Central memory CD8-positive, alpha-beta T cell (primary cell): ENCODE measurements around the gene RAB40B.
A peak's percentile ranks its signal among the peaks of the same experiment; 100 is the strongest.

Experiments
- ATAC-seq: fragments of 150-1000 bp; cut with Tn5 transposase; replicated peaks from 2 replicates; pipeline ENCODE4 v1.10.0; 2022; ENCODE audit warnings: mild to moderate bottlenecking, moderate FRiP score, moderate number of reproducible peaks; ENCODE audit not compliant: poor library complexity, severe bottlenecking; ENCODE audit errors: extremely low read depth
- DNase-seq, 2 donors: peaks; one replicate each; pipeline ENCODE4 v3.0.0; 2021; ENCODE audit warnings: low spot score in 2 of 2
- H3K27ac Mint-ChIP-seq: one replicate; pipeline ENCODE4 v1.8.0; 2022; ENCODE audit warnings: low read depth, mild to moderate bottlenecking, moderate library complexity, mixed read lengths
- H3K27me3 Mint-ChIP-seq: one replicate; pipeline ENCODE4 v1.8.0; 2022; ENCODE audit warnings: mixed read lengths
- H3K36me3 Mint-ChIP-seq: one replicate; pipeline ENCODE4 v1.8.0; 2022; ENCODE audit warnings: mild to moderate bottlenecking, moderate library complexity, mixed read lengths; ENCODE audit not compliant: insufficient read depth
- H3K4me1 Mint-ChIP-seq: one replicate; pipeline ENCODE4 v1.8.0; 2022; ENCODE audit warnings: mixed read lengths
- H3K4me3 Mint-ChIP-seq: one replicate; pipeline ENCODE4 v1.8.0; 2022; ENCODE audit warnings: mild to moderate bottlenecking, moderate library complexity, mixed read lengths
- H3K9me3 Mint-ChIP-seq: one replicate; pipeline ENCODE4 v1.8.0; 2022; ENCODE audit warnings: mixed read lengths

The RAB40B gene

DNA sequence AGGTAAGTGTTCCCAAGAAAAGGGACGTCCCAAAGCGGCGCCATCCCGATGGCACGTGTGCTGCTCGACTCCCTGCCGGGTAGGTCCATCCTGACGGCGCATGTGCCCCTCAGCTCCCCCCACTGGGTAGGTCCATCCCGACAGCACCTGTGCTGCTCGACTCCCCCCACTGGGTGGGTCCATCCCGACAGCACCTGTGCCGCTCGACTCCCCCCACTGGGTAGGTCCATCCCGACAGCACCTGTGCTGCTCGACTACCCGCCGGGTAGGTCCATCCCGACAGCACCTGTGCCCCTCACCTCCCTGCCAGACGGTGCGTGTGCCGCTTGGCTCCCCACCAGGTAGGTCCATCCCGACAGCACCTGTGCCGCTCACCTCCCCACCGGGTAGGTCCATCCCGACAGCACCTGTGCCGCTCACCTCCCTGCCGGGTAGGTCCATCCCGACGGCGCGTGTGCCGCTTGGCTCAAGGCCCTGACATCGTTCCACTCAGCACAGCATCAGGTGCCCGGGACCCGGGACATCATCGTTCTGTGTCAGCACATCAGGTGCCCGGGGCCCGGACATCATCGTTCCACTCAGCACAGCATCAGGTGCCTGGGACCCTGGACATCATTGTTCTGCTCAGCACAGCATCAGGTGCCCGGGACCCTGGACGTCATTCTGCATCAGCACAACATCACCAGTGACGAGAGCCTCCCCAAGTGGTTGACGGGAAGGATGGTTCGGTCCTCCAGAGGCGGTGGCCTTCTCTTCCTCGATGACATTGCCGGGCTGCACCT lies 31.2 kb upstream of the RAB40B start:
- ATAC-seq, result no peak

GRCh38 chr17:82726427-82726826 lies 27.9 kb upstream of the RAB40B start:
- Mint-ChIP-seq H3K4me3 (no peak overlapping the region), H3K36me3 (peaks cover 24% of the 10 kb centered on the region), H3K4me1 (no peaks in the 10 kb centered on the region), H3K27ac (no peak overlapping the region), H3K9me3 (no peaks in the 10 kb centered on the region), H3K27me3 (no peaks in the 10 kb centered on the region)
- ATAC-seq (no peak), DNase-seq (no peak)

More for the DNA sequence above, 31.2 kb upstream of the RAB40B start:
- Mint-ChIP-seq H3K27me3 (no peaks in the 10 kb centered on the region), H3K27ac (no peak overlapping the region), H3K4me1 (no peaks in the 10 kb centered on the region), H3K9me3 (peaks cover 8% of the 10 kb centered on the region), H3K4me3 (no peak overlapping the region), H3K36me3 (peaks cover 17% of the 10 kb centered on the region)
- DNase-seq, result no peak

GRCh38 chr17:82723169-82723807 lies 24.8 kb upstream of the RAB40B start:
- ATAC-seq (no peak), DNase-seq (no peak)
- Mint-ChIP-seq H3K27me3 (no peaks in the 10 kb centered on the region), H3K27ac (no peak overlapping the region), H3K36me3 (peaks cover 40% of the 10 kb centered on the region), H3K9me3 (no peaks in the 10 kb centered on the region), H3K4me1 (peaks cover under 1% of the 10 kb centered on the region), H3K4me3 (no peak overlapping the region)

GRCh38 chr17:82722341-82723013 lies 24.0 kb upstream of the RAB40B start:
- Mint-ChIP-seq H3K27me3 (no peaks in the 10 kb centered on the region), H3K9me3 (no peaks in the 10 kb centered on the region), H3K4me3 (no peak overlapping the region), H3K27ac (no peak overlapping the region), H3K4me1 (peaks cover 8% of the 10 kb centered on the region), H3K36me3 (peaks cover 35% of the 10 kb centered on the region)
- DNase-seq, result no peak
- no peak for ATAC-seq

- Mint-ChIP-seq H3K4me3 (no peak overlapping the region), H3K27me3 (no peaks in the 10 kb centered on the region), H3K36me3 (peaks cover 28% of the 10 kb centered on the region), H3K4me1 (peaks cover 13% of the 10 kb centered on the region), H3K27ac (no peak overlapping the region), H3K9me3 (no peaks in the 10 kb centered on the region)
- DNase-seq (no peak), ATAC-seq (no peak)
Measured at GRCh38 chr17:82720204-82720603, 21.7 kb upstream of the RAB40B start.

GRCh38 chr17:82718986-82719685 lies 20.6 kb upstream of the RAB40B start:
- H3K27ac Mint-ChIP-seq, result no peak overlapping the region
- H3K27me3 Mint-ChIP-seq, result no peaks in the 10 kb centered on the region
- no peaks in the 10 kb centered on the region for H3K9me3 Mint-ChIP-seq
- no peak for ATAC-seq
- H3K36me3 Mint-ChIP-seq, result peaks cover 28% of the 10 kb centered on the region
- DNase-seq, result no peak
- H3K4me3 Mint-ChIP-seq, result no peak overlapping the region
- H3K4me1 Mint-ChIP-seq, result peaks cover 13% of the 10 kb centered on the region

DNA sequence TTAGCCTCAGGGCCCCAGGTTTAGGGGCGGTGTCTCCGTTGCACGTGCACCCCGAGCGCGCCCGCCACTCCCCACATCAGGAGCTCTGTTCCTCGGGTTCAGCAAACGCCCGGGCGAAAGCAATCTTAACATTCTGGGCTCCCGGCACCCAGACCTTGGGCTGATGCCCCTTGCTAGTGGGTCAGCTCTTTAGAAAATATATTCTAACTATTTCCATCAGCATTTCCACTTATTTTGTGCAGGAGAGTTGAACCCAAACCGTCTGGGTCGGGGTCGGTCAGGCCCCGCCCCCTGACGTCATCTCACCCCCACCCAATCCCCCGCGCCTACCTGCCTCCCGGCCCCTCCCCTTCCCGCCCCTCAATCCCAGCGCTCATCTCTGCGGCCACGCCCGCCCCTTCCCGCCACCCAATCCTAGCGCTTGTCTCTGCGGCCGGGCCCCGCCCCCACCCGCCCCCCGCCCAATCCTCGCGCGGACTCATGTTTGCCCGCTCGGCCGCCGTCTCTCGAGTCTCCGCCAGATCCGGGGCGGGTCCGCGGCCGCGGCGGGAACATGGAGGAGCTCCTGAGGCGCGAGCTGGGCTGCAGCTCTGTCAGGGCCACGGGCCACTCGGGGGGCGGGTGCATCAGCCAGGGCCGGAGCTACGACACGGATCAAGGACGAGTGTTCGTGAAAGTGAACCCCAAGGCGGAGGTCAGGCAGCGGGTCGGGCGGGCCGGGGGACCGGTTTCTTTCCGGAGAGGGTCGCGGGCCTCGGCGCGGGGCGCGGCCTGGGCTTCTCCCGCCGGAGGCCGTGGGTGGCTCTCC lies 17.9 kb upstream of the RAB40B start, which contains the start of gene FN3KRP:
Gene FN3KRP, plus strand, starts transcription at position 504 of the 808 bp plus-strand sequence. Its CDS starts 50 bp downstream, at position 554.
- Mint-ChIP-seq H3K4me3 (peak within 1 kb of the TSS; percentile 93), H3K27me3 (no peaks in the 10 kb centered on the region), H3K4me1 (peaks cover 13% of the 10 kb centered on the region), H3K9me3 (no peaks in the 10 kb centered on the region), H3K27ac (peak within 1 kb of the TSS; percentile 49), H3K36me3 (peaks cover 19% of the 10 kb centered on the region)
- ATAC-seq (peak; percentile 94), DNase-seq (peak; percentile 69 to 80)

DNA sequence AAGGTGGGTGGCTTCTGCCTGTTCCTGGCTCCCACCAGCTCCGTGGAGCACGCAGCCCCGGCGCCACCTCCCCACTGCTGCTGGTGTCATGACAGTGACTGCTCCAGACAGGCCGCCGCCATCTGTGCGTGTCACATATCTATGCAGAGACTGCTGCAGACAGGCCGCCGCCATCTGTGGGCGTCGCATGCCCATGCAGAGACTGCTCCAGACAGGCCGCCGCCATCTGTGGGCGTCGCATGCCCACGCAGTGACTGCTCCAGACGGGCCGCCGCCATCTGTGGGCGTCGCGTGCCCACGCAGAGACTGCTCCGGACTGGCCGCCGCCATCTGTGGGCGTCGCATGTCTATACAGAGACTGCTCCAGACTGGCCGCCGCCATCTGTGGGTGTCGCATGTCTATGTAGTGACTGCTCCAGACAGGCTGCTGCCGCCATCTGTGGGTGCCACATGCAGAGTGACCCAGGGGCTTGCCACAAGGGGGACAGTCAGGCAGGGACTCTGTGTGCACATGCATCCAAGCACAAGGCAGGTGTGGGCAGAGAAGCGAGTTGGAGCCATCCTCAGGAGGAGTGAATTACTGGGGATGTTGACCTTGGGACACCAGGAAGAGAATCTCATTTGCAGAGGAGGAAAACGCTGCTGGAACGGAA lies 14.7 kb upstream of the RAB40B start:
- Mint-ChIP-seq H3K27me3 (no peaks in the 10 kb centered on the region), H3K36me3 (peaks cover 2% of the 10 kb centered on the region), H3K4me3 (no peak overlapping the region), H3K4me1 (peaks cover 12% of the 10 kb centered on the region), H3K9me3 (no peaks in the 10 kb centered on the region), H3K27ac (no peak overlapping the region)
- ATAC-seq (no peak), DNase-seq (no peak)

- Mint-ChIP-seq H3K27me3 (no peaks in the 10 kb centered on the region), H3K4me1 (no peaks in the 10 kb centered on the region), H3K36me3 (peaks cover 2% of the 10 kb centered on the region), H3K9me3 (no peaks in the 10 kb centered on the region), H3K4me3 (no peak overlapping the region), H3K27ac (no peak overlapping the region)
- DNase-seq, result no peak
- no peak for ATAC-seq
Measured at GRCh38 chr17:82710499-82711232, 12.2 kb upstream of the RAB40B start.

DNA sequence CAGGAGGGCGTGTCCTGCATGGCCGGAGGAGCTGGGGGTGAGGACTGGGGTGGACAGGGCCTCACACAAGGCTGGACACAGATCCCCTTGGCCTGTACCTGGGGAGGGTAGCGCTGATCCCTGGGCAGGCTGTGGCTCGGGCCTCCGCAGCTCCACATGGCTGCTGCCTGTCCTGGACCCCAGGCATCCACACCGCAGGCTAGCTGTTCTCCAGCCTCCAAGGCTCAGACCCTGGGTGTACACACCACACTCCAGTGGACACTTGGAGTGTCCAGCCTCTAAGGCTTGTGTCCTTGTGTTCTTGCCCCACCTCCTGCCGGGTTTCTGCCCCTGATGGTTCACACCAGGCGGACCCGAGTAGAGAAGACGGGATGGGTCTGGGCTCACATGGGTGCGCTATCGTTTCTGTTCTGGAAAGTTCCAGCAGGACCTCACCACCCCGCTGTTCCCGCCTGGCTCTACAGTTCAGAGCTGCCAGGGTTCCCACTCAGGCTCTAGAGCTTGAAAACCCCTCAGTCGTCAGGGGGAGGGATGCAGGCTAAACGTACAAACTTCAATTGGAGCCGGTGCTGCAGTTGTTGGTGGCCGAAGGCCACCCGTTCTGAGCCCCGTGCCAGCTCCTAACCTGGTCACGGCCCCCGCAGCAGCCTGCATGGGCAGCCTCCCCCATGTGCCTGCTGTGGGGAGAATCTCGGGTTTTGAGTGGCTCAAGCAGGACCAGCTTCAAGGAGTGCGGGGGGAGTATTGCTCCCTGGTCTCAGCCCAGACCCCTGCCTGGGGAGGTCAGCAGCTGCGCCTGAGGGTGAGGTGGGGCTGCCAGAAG lies 11.4 kb upstream of the RAB40B start:
- H3K27ac Mint-ChIP-seq, result no peak overlapping the region
- no peak overlapping the region for H3K4me3 Mint-ChIP-seq
- no peaks in the 10 kb centered on the region for H3K4me1 Mint-ChIP-seq
- no peaks in the 10 kb centered on the region for H3K27me3 Mint-ChIP-seq
- no peaks in the 10 kb centered on the region for H3K9me3 Mint-ChIP-seq
- H3K36me3 Mint-ChIP-seq, result peaks cover 2% of the 10 kb centered on the region
- no peak for DNase-seq
- no peak for ATAC-seq
